Ovary (tissue), 9 donors: ENCODE data around the gene KCNK5. TPM values are rescaled to one million over a fixed set of nuclear protein-coding genes. Genes with fewer than 3 reads are reported as not detected.

Experiments used
- DNase-seq, 5 donors: peaks; one replicate each; pipeline ENCODE4 v3.0.0-alpha.2; 2019 to 2020
- H3K27ac ChIP-seq, 2 donors: fragments of 200-600 bp; one replicate each; pipeline versions ENCODE4 v1.5.1 to v1.8.0; 2019 to 2022
- H3K27me3 ChIP-seq: fragments of 200-600 bp; one replicate; pipeline ENCODE4 v1.8.0; 2022
- H3K36me3 ChIP-seq: fragments of 200-600 bp; sonication (generic); one replicate; pipeline ENCODE4 v1.5.1; 2019
- H3K4me1 ChIP-seq: one replicate; pipeline ENCODE4 v1.8.1; 2013; ENCODE audit warnings: mild to moderate bottlenecking, moderate library complexity; ENCODE audit not compliant: insufficient read depth
- H3K4me3 ChIP-seq: fragments of 200-600 bp; sonication (generic); one replicate; pipeline ENCODE4 v1.5.1; 2017
- H3K9me3 ChIP-seq, 2 donors: fragments of 200-600 bp in 1 of 2; sonication (generic) in 1 of 2; one replicate each; pipeline versions ENCODE4 v1.5.1 to v1.8.1; 2013 to 2019; ENCODE audit warnings: mild to moderate bottlenecking in 1 of 2, moderate library complexity in 1 of 2
- EP300 ChIP-seq: sonication (generic); formaldehyde crosslinking; IDR thresholded peaks from one replicate; pipeline ENCODE4 v1.6.1; 2017; ENCODE audit warnings: antibody characterized with exemption
- POLR2A ChIP-seq: fragments of 450-650 bp; IDR thresholded peaks from one replicate; pipeline ENCODE4 v1.6.1; 2017; ENCODE audit warnings: antibody characterized with exemption, mild to moderate bottlenecking, moderate library complexity
- WGBS, 3 donors: extraction: QIAGEN DNeasy Blood & Tissue Kit in 1 of 3; methylation state at CpG; one replicate each; pipeline versions ENCODE4 v1.1.5 to v1.1.7; 2013 to 2017; 5-methylcytosine and 5-hydroxymethylcytosine counted together
- intact Hi-C, 4 donors: fragments of 100-400 bp; cut with DNase I; formaldehyde crosslinking; loops; one replicate each; pipeline versions ENCODE4 v1.11.0 to v1.15.1; 2022 to 2023
- polyA plus RNA-seq, 2 donors: library from polyadenylated mRNA; stranded (reverse); fragments of 200-250 nt in 1 of 2; fragments of 350-450 nt in 1 of 2; fragmentation: Illumina TruSeq in 1 of 2; extraction: RNeasy Lipid Tissue Mini Kit (QIAGEN cat#74804) in 1 of 2; gene quantifications; one replicate each; pipeline ENCODE4 v1.2.3, GENCODE V29; 2013 to 2014
- total RNA-seq, 7 donors: library from RNA; depleted of rRNA in 2 of 7; stranded (reverse); fragments of >200 nt in 2 of 7; fragmentation: NEBNext Ultra II Directional in 3 of 7; extraction: Animal tissue kit (Norgen Biotek cat#: 25700) in 3 of 7; gene quantifications; one replicate each; pipeline versions ENCODE4 v1.1.0 to v1.2.4, GENCODE V29; 2016 to 2023
- TF ChIP-seq, protein P1 (sequence below), 3 donors: fragments of 450-650 bp in 2 of 3; fragments of 200-600 bp in 1 of 3; IDR thresholded peaks; one replicate each; pipeline versions ENCODE4 v1.5.1 to v1.8.0; 2016 to 2022; ENCODE audit warnings: antibody characterized with exemption in 3 of 3, mild to moderate bottlenecking in 1 of 3
- donor health status: DM: no; HTN: no; CAD: no; lungs with moderate emphysema.
- donor health status: DM: no; HTN: no; CAD: no.
- donor health status: Bipolar disorder and iron deficiency.
- donor health status: DM: yes; HTN: yes; CAD: no.
- donor health status: DM: no; HTN: no; CAD: no.
- donor health status: DM: yes; HTN: yes; CAD: no.

The KCNK5 gene
- total and polyA plus RNA-seq, 9 donors = 1.9 to 15.2 (median 7.9) TPM

DNA sequence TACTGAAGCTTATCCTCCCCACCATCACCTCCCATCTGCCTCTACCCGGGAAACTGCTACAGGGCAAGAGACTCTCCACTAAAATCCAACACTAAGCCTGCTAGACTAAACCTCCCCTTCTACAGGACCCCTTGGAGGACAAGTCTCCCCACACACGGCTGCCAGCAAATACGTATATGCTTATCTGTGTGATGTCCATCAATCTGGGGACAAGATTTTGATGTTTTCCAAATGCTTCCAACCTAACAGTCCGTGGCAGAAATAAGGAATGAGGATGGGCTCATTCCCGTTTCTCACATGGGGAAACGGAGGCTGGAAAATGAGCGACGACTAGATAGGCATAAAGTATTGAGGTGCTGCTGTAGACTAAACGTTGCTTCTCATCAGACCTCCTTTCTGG lies 1.8 kb downstream of the KCNK5 start:
- Histone ChIP-seq H3K4me1 (peaks cover 19% of the 10 kb centered on the region), H3K27me3 (no peaks in the 10 kb centered on the region), H3K4me3 (peak overlapping the region; percentile 43), H3K27ac (peak overlapping the region in 1 of 2 donors; percentile 41), H3K36me3 (no peaks in the 10 kb centered on the region), H3K9me3 (no peaks in the 10 kb centered on the region)
- WGBS, 3 donors = 15 to 60% (median 25%) methylated on average over 9 of the region's 9 CpGs
- no peak for DNase-seq
- TF ChIP-seq POLR2A = no peak
- TF ChIP-seq, protein P1, sequence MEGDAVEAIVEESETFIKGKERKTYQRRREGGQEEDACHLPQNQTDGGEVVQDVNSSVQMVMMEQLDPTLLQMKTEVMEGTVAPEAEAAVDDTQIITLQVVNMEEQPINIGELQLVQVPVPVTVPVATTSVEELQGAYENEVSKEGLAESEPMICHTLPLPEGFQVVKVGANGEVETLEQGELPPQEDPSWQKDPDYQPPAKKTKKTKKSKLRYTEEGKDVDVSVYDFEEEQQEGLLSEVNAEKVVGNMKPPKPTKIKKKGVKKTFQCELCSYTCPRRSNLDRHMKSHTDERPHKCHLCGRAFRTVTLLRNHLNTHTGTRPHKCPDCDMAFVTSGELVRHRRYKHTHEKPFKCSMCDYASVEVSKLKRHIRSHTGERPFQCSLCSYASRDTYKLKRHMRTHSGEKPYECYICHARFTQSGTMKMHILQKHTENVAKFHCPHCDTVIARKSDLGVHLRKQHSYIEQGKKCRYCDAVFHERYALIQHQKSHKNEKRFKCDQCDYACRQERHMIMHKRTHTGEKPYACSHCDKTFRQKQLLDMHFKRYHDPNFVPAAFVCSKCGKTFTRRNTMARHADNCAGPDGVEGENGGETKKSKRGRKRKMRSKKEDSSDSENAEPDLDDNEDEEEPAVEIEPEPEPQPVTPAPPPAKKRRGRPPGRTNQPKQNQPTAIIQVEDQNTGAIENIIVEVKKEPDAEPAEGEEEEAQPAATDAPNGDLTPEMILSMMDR (IDR thresholded peaks at IDR 0.05) = no peak
- no peak for TF ChIP-seq EP300
- intact Hi-C loops = no loop called here

DNA sequence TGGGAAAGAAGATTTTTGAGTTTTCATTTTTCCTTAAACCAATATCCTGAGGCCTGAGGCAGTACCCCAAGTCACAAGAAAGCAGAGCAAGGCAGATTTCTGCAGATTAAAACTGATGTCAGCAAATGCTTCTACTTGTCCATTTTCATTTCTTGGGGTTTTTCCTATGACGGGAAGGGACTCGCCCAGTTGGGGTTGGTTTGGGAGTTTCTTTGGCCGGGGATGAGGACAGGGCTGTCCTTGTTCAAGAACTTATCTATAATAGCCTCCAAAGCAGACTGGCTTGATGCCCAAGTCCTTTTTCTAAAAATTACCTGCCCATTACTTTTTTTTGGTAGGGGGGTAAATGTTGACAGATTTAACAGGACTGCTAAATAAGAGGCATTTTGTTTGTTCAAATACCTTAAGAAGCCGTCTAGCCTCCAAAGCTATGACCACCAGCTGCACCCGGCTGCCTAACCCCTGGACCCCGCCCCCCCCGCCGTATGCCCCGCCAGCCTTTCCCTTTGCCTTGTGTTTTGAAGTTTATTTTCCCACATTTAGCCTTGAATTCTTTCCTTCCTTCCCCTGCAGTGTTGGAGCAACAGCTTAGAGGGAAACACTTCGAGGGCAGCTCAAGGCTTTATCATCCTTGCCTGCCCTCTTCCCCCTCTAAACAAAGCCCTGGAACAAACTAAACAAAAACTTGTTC lies 2.5 kb downstream of the KCNK5 start:
- no peak for TF ChIP-seq POLR2A
- TF ChIP-seq, protein P1 (IDR thresholded peaks at IDR 0.05) = no peak
- no peak for TF ChIP-seq EP300
- H3K27me3 ChIP-seq = no peaks in the 10 kb centered on the region
- DNase-seq = peak in 3 of 5 donors; percentile 42 to 54 (median 49)
- H3K36me3 ChIP-seq = no peaks in the 10 kb centered on the region
- peaks cover 25% of the 10 kb centered on the region for H3K4me1 ChIP-seq
- intact Hi-C loops = no loop called here
- peak overlapping the region in 1 of 2 donors; percentile 53 for H3K27ac ChIP-seq
- no peak overlapping the region for H3K4me3 ChIP-seq
- no peaks in the 10 kb centered on the region for H3K9me3 ChIP-seq
- 11 to 53% (median 11%) methylated on average over 10 of the region's 10 CpGs for WGBS, 3 donors

GRCh38 chr6:39225946-39226437 lies 3.3 kb downstream of the KCNK5 start:
- Histone ChIP-seq H3K27ac (peak overlapping the region in 1 of 2 donors; percentile 64), H3K9me3 (no peaks in the 10 kb centered on the region), H3K36me3 (no peaks in the 10 kb centered on the region), H3K27me3 (no peaks in the 10 kb centered on the region), H3K4me3 (no peak overlapping the region), H3K4me1 (peaks cover 26% of the 10 kb centered on the region)
- no peak for DNase-seq
- 60 to 90% (median 66%) methylated on average over 6 of the region's 6 CpGs for WGBS, 3 donors
- TF ChIP-seq EP300 (no peak), POLR2A (no peak)
- TF ChIP-seq, protein P1 (IDR thresholded peaks at IDR 0.05) = no peak
- intact Hi-C loops = no loop called here

- H3K27ac ChIP-seq = peak overlapping the region in 1 of 2 donors; percentile 64
- H3K4me3 ChIP-seq = no peak overlapping the region
- no peak for DNase-seq
- no peaks in the 10 kb centered on the region for H3K36me3 ChIP-seq
- no peak for TF ChIP-seq POLR2A
- TF ChIP-seq, protein P1 (IDR thresholded peaks at IDR 0.05) = no peak
- no peak for TF ChIP-seq EP300
- peaks cover 28% of the 10 kb centered on the region for H3K4me1 ChIP-seq
- no peaks in the 10 kb centered on the region for H3K9me3 ChIP-seq
- WGBS, 3 donors = 75 to 86% (median 82%) methylated on average over 4 of the region's 4 CpGs
- intact Hi-C loops = no loop called here
- H3K27me3 ChIP-seq = no peaks in the 10 kb centered on the region
These were observed 3.7 kb downstream of the KCNK5 start for GRCh38 chr6:39225543-39225942.
